Epidermal melanocyte (primary cell): Measurements from ENCODE around the gene PTH1R.

ENCODE experiments used
- DNase-seq: peaks from one replicate; pipeline ENCODE4 v3.0.0; 2011; ENCODE audit warnings: low spot score; ENCODE audit not compliant: insufficient read length

PTH1R gene

GRCh38 chr3:46882377-46883053 is 5.0 kb downstream of the PTH1R start:
- no peak for DNase-seq

GRCh38 chr3:46883054-46883829 is 5.7 kb downstream of the PTH1R start:
- DNase-seq = no peak

GRCh38 chr3:46883830-46884185 is 6.3 kb downstream of the PTH1R start:
- DNase-seq = no peak

GRCh38 chr3:46884427-46884826 is 6.9 kb downstream of the PTH1R start:
- no peak for DNase-seq

GRCh38 chr3:46884929-46885328 is 7.4 kb downstream of the PTH1R start:
- no peak for DNase-seq

GRCh38 chr3:46885612-46886011 is 8.1 kb downstream of the PTH1R start:
- no peak for DNase-seq

GRCh38 chr3:46887980-46888494 is 10.5 kb downstream of the PTH1R start:
- DNase-seq = no peak

GRCh38 chr3:46888705-46889104 is 11.2 kb downstream of the PTH1R start:
- DNase-seq = no peak

- no peak for DNase-seq
Observed at GRCh38 chr3:46889381-46890110, 12.0 kb downstream of the PTH1R start.

GRCh38 chr3:46890132-46890531 is 12.6 kb downstream of the PTH1R start:
- no peak for DNase-seq

GRCh38 chr3:46891132-46891531 is 13.6 kb downstream of the PTH1R start:
- no peak for DNase-seq

GRCh38 chr3:46892285-46893145 is 15.0 kb downstream of the PTH1R start:
- peak; percentile 98 for DNase-seq

- no peak for DNase-seq
Observed at GRCh38 chr3:46893146-46893748, 15.7 kb downstream of the PTH1R start.

GRCh38 chr3:46893763-46894162 is 16.2 kb downstream of the PTH1R start:
- DNase-seq = no peak

- no peak for DNase-seq
Observed at GRCh38 chr3:46894256-46894655, 16.7 kb downstream of the PTH1R start.

GRCh38 chr3:46895204-46895660 is 17.7 kb downstream of the PTH1R start:
- peak; percentile 80 for DNase-seq

- DNase-seq = no peak
Observed at GRCh38 chr3:46895761-46896160, 18.2 kb downstream of the PTH1R start.

GRCh38 chr3:46896386-46896785 is 18.9 kb downstream of the PTH1R start:
- no peak for DNase-seq

GRCh38 chr3:46897031-46897430 is 19.5 kb downstream of the PTH1R start:
- no peak for DNase-seq

GRCh38 chr3:46897829-46898320 is 20.4 kb downstream of the PTH1R start:
- no peak for DNase-seq
